Measurements from ENCODE around the gene ATP4B. TPM values are rescaled to one million over a fixed set of nuclear protein-coding genes. Genes with fewer than 3 reads are reported as not detected.
A peak's percentile ranks its signal among the peaks of the same experiment; 100 is the strongest.
"Not testable (repeated sequence)": the region's sequence is repeated elsewhere in the genome, so short reads cannot be mapped to it uniquely, and the experiment has no call there.

ATP4B gene
- total RNA-seq, 1 donor from 2014 or later = not detected

DNA sequence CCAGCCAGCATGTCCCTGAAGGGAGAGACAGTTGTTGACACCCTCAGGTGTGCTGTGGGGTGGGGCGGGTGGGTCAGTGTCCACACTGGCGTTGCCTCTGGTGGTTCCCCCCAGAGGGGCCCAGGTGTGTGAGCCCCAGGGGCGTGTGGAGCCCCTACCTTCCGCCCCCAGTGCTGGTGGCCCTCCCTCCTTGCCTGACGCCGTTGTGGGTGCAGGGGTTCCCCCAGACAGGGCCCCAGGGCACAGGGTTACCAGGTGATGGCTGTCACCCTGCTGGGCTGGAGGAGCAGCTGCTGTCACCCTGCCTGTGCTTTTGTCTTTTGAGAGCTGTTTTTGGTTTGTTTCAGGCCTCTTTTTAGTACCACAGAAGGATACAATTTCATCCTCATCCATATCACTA is 27.2 kb downstream of the ATP4B start:
- no peak for DNase-seq
- intact Hi-C loops (cut with DNase I) = no loop called here
- ATAC-seq (ENCODE audit: poor library complexity) = no peak

GRCh38 chr13:113630296-113630695 is 27.7 kb downstream of the ATP4B start:
- intact Hi-C loops (cut with DNase I) = no loop called here
- DNase-seq (no peak), ATAC-seq (ENCODE audit: poor library complexity) (no peak)

- intact Hi-C loops (cut with DNase I) = no loop called here
- DNase-seq = no peak
- ATAC-seq (ENCODE audit: poor library complexity) = no peak
These were observed 28.1 kb downstream of the ATP4B start for GRCh38 chr13:113629866-113630265.

DNA sequence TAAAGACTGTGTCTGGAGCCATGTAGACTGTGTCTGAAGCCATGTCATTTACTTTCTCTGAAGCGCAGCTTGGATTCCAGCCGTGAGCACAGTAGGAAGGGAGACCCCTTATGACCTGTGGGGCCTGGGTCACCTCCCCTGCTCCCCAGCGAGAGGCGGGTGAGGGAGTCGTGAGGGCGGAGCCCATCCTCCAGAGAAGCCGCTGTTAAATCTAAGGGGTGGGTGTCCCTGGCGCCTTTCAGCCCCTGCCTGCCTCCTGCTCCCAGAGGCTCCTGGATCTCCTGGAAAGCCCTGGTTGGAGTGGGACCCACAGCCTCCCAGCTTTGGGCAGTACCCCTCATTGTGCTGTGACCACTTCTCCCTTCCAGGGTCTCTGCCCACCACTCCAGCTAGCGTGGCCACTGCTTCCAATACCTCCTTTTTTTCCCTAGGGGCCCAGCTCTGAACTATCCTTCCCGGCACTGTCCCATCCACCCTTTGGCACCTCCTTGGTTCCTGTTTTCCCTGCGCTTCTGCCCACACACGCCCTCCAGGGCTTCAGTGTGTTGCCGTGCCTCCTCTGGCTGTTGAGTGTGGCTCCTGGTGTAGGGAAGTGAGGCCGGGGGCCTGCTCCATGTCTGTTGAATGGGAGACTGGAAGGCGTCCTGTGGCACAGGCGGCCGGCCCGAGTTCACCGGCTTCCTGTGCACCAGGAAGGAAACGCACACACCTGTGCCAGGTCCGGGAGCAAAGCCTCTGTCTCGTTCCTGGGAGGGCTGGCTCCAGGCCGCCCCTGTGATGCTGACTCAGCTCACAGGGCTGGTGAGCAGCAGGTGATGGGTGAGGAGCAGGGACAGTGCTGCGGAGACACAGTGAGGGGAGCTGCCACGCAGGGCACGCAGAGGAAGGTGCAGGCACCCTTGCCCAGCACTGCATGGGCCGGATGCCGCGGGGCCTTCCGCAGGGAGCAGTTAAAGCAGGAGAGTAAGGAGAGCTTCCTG is 29.4 kb downstream of the ATP4B start:
- no peak for ATAC-seq (ENCODE audit: poor library complexity)
- intact Hi-C loops (cut with DNase I) = no loop called here
- DNase-seq = no peak

- DNase-seq = no peak
- no peak for ATAC-seq (ENCODE audit: poor library complexity)
- intact Hi-C loops (cut with DNase I) = no loop called here
These were observed 30.9 kb downstream of the ATP4B start for GRCh38 chr13:113627136-113627535.

- intact Hi-C loops (cut with DNase I) = no loop called here
- ATAC-seq (ENCODE audit: poor library complexity) = no peak
- no peak for DNase-seq
These were observed 31.9 kb downstream of the ATP4B start for GRCh38 chr13:113625965-113626721.

- ATAC-seq (ENCODE audit: poor library complexity); DNase-seq; intact Hi-C loops (cut with DNase I): not testable (repeated sequence)
These were observed 33.2 kb downstream of the ATP4B start for GRCh38 chr13:113624640-113625304.

GRCh38 chr13:113624235-113624587 is 33.8 kb downstream of the ATP4B start:
- intact Hi-C loops (cut with DNase I) = no loop called here

DNA sequence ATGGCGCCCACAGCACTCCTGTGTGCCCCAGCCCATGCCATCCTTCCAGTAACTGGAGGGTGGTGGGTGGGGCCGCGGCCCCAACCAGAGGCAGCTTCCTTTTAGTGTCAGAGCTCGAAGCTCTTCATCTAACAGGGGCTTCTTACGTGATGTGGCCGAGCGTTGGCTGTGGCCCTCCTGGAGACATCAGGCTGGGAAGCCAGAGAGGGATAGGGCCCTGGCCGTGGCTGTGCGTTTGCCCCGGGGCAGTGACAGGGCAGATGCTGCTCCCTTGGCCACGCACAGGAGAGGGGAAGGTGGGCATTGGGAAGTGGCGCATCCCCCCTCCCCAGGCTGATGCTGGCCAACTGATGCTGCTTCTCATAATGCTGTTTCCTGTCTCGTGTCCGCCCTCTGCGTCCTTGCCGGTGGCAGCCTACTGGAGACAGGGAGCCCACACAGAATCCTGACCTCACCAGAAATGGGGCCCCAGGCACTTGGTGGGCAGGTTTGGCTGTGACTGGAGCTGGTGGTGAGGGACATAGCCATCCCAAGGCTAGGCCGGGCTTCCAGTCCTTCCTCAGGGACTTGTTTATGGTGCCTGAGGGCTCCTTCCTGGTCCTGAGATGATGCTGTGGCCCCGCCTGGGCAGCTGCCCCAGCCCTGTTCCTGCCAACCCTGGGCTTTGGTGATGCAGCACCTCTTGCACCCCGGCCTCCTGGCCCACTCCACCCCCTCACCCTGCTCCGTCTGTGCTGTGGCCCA is 34.3 kb downstream of the ATP4B start:
- DNase-seq = no peak
- intact Hi-C loops (cut with DNase I) = no loop called here
- no peak for ATAC-seq (ENCODE audit: poor library complexity)

More at GRCh38 chr13:113624235-113624587, 33.8 kb downstream of the ATP4B start:
- no peak for ATAC-seq (ENCODE audit: poor library complexity)
- no peak for DNase-seq

GRCh38 chr13:113622791-113623490 is 35.1 kb downstream of the ATP4B start:
- DNase-seq = no peak
- intact Hi-C loops (cut with DNase I) = no loop called here
- ATAC-seq (ENCODE audit: poor library complexity) = no peak

GRCh38 chr13:113621986-113622550 is 35.9 kb downstream of the ATP4B start:
- intact Hi-C loops (cut with DNase I); DNase-seq; ATAC-seq (ENCODE audit: poor library complexity): not testable (repeated sequence)

DNA sequence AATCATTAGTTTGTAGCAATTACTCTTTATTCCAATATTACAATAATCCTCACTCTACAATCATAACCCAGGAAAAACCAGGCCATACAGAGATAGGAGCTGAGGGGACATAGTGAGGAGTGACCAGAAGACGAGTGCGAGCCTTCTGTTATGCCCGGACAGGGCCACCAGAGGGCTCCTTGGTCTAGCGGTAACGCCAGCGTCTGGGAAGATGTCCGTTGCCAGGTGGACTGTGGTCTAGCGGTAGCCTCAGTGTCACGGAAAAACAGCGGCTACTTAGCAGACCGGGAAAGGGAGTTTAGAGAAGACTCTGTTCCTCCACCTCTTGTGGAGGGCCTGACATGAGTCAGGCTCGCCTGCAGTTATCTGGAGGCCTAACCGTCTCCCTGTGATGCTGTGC is 36.5 kb downstream of the ATP4B start:
- intact Hi-C loops (cut with DNase I); ATAC-seq (ENCODE audit: poor library complexity): not testable (repeated sequence)
- peak; percentile 26 for DNase-seq

DNA sequence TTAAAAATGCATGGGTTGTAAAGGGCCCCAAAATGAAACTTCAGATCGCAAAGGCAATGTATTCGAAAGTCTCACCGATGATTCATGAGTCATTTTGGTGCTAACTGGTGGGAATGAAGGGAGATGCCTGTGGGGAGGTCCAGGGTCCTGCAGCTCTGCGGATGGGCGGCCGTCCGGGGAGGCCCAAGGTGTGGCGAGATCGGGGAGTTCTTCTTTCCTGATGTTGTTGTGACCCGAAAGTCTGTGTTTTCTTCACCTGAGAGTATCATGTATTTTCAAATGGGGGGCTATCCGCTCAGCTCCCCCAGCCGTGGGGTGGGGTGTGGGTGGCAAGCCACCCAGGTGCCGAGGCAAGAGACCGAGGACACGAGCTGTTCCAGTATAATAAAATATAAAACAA is 37.0 kb downstream of the ATP4B start:
- DNase-seq = peak; percentile 11
- intact Hi-C loops (cut with DNase I) = no loop called here
- ATAC-seq (ENCODE audit: poor library complexity) = no peak

GRCh38 chr13:113620036-113620796 is 37.8 kb downstream of the ATP4B start:
- DNase-seq = peak; percentile 29
- ATAC-seq (ENCODE audit: poor library complexity) = no peak
- intact Hi-C loops (cut with DNase I) = no loop called here

DNA sequence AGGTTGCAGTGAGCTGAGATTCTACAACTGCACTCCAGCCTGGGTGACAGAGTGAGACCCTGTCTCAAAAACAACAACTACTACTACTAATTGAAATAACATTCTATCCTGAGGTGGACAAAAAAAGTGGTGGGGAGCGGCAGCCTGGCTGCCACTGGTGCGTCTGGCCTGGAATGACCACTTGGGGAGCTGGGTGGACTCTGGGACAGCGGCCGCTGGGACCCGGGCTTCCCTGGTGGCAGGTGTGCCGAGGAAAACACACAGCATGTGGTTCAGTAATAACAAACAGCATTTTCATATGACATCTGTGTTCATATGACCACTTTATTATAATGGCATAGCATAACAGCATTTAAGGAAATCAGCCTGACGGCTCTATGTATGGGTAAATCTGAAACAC is 39.5 kb downstream of the ATP4B start:
- no peak for ATAC-seq (ENCODE audit: poor library complexity)

DNA sequence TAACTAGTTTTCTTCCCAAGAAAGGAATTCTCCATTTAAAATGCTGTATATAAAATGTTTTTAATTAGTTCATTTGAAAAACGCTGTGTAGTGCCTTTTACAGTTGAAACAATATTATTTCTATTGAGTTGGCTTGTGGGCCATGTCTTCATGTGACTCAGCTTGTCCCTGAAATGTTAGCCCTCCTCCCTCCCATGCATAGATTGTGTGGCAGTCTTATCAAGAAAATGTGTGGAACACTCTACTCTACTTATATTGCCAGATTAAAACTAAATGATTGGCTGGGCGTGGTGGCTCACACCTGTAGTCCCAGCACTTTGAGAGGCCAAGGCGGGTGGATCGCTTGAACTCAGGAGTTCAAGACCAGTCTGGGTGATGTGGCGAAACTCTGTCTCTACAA is 40.0 kb downstream of the ATP4B start:
- intact Hi-C loops (cut with DNase I) = no loop called here
- no peak for ATAC-seq (ENCODE audit: poor library complexity)
- peak; percentile 9 for DNase-seq

More for the DNA sequence above, 39.5 kb downstream of the ATP4B start:
- DNase-seq = peak; percentile 32
- intact Hi-C loops (cut with DNase I) = no loop called here
